GM10248 (cell line): ENCODE results near the gene WFDC12.

ENCODE experiments used
- CTCF ChIA-PET: fragments of 300-600 bp; sonication (Branson Sonifier 250); formaldehyde crosslinking; extraction: SDS; loops from one replicate; lab custom pipeline; 2021; ENCODE audit warnings: antibody characterized with exemption; lab: Yijun Ruan, JAX
- POLR2A ChIA-PET: fragments of 350-650 bp; sonication (Branson Sonifier 250); formaldehyde crosslinking; extraction: SDS; loops from one replicate; lab custom pipeline; 2020; ENCODE audit warnings: antibody characterized with exemption; lab: Yijun Ruan, JAX
- DNase-seq: peaks from one replicate; pipeline ENCODE4 v3.0.0; 2012; ENCODE audit errors: extremely low spot score
- TF ChIP-seq, protein P1 (sequence below): IDR thresholded peaks from 2 replicates; pipeline ENCODE4 v1.5.1; 2012; ENCODE audit warnings: mild to moderate bottlenecking, low read depth; ENCODE audit errors: extremely low read depth, missing control alignments, control extremely low read depth

WFDC12 gene

DNA sequence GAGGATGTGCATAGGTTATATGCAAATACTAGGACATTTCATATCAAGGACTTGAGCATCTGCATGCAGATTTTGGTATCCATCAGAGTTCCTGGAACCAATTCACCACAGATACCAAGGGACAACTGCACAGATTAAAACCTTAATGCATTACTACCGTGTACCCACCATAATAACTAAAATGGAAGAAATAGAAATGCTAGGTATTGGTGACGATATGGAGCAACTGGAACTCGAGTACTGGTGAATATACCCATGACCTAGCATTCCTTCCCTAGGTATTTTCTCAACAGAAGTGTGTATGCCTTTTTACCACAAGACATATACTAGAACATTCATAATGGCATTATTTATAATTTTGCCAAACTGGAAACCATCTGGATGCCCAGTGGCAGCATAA, 41.8 kb downstream of the WFDC12 start:
- ChIA-PET POLR2A (no interaction called here), CTCF (interaction anchor here (1.2 to 3.8 kb wide), 3 partner anchors 12 to 18 kb away, joined by 4 to 29 read pairs (median 7); partner anchors contain the start of gene KCNS1)
- no peak for DNase-seq
- TF ChIP-seq, protein P1, sequence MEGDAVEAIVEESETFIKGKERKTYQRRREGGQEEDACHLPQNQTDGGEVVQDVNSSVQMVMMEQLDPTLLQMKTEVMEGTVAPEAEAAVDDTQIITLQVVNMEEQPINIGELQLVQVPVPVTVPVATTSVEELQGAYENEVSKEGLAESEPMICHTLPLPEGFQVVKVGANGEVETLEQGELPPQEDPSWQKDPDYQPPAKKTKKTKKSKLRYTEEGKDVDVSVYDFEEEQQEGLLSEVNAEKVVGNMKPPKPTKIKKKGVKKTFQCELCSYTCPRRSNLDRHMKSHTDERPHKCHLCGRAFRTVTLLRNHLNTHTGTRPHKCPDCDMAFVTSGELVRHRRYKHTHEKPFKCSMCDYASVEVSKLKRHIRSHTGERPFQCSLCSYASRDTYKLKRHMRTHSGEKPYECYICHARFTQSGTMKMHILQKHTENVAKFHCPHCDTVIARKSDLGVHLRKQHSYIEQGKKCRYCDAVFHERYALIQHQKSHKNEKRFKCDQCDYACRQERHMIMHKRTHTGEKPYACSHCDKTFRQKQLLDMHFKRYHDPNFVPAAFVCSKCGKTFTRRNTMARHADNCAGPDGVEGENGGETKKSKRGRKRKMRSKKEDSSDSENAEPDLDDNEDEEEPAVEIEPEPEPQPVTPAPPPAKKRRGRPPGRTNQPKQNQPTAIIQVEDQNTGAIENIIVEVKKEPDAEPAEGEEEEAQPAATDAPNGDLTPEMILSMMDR = no peak

DNA sequence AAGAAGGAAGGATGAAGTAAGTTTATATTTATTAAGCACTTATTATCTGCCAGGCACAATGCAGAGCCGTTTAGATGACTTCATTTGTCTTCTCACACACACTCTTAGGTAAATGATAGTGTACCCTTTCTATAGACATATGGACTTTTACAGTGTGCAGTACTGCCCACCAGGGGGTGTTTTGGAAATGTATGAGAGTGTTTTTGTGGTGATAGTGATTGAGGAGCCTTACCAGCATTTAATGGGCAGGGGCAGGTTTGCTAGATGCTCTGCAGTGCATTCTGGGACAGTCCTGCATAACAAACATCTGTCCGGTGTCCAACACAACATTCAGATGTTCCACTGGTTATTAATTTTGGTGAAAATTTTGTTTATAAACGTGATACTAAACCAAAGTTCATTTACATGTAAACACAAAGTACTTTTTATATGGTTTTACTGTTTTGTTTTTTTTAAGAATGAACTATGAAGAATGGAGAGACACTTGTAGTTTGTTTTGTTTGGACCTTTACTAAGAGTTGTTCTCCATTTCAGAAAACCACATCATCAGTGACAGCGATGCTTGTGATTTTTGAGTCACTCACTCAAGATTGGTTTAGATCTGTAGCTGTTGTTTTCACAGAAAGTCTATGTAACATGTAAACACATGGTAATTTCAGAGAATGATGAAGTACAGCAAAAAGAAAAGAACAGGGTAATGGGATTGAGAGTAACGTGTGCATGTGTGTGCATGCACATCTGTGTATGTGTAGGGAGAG, 43.2 kb downstream of the WFDC12 start:
- DNase-seq = no peak
- ChIA-PET CTCF (interaction anchor here (3.8 kb wide), 1 partner anchor 14 kb away, joined by 29 read pairs; no protein-coding TSS in a partner anchor), POLR2A (no interaction called here)
- TF ChIP-seq, protein P1 = no peak

DNA sequence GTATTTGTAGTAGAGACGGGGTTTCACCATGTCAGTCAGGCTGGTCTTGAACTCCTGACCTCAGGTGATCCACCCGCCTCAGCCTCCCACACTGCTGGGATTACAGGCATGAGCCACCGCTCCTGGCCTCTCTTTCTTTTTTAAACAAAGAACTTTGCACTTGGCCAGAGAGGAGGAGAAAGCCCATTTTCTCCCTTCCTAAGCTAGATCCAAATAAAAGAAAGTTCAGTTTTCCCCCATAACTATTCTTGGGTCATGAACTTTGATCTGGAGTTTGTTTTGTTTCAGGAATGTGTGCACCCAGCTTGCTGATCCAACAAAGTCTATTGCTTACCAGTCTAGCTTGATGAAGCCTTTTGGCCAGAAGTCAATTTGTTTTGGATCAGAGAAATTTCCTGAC, 46.7 kb downstream of the WFDC12 start:
- POLR2A ChIA-PET = no interaction called here
- CTCF ChIA-PET = interaction anchor here (1.1 to 3.7 kb wide), 6 partner anchors 9 to 34 kb away, joined by 3 to 25 read pairs (median 7); no protein-coding TSS in a partner anchor
- TF ChIP-seq, protein P1 = no peak
- DNase-seq = no peak
